ENCODE measurements around the gene MAP3K12.

MAP3K12 gene

GRCh38 chr12:53506881-53507602, 7.8 kb upstream of the MAP3K12 start, which contains the start of gene NPFF:
Gene NPFF, minus strand, starts transcription at chr12:53507484. Its CDS starts 10 bp downstream, at chr12:53507474.
- DNase-seq: no peak

GRCh38 chr12:53506450-53506785, 7.2 kb upstream of the MAP3K12 start:
- no peak for DNase-seq

- no peak for DNase-seq
Observed at GRCh38 chr12:53505555-53506449, 6.5 kb upstream of the MAP3K12 start.

- no peak for DNase-seq
Observed at GRCh38 chr12:53505086-53505485, 5.8 kb upstream of the MAP3K12 start.

GRCh38 chr12:53504004-53504920, 5.0 kb upstream of the MAP3K12 start:
- no peak for DNase-seq

GRCh38 chr12:53502983-53503728, 3.9 kb upstream of the MAP3K12 start:
- no peak for DNase-seq

- no peak for DNase-seq
Observed at GRCh38 chr12:53502331-53502730, 3.1 kb upstream of the MAP3K12 start.

GRCh38 chr12:53501615-53502181, 2.4 kb upstream of the MAP3K12 start:
- no peak for DNase-seq

- DNase-seq: peak; percentile 100
Observed at GRCh38 chr12:53500776-53501614, 1.7 kb upstream of the MAP3K12 start, which contains the start of gene TARBP2. Gene TARBP2, plus strand, starts transcription at chr12:53501283. Its CDS starts 126 bp downstream, at chr12:53501409.

GRCh38 chr12:53500142-53500775, 1.0 kb upstream of the MAP3K12 start:
- DNase-seq: peak; percentile 65

- DNase-seq: no peak
Observed at GRCh38 chr12:53498235-53498630, 1.0 kb downstream of the MAP3K12 start.

GRCh38 chr12:53497461-53497860, 1.8 kb downstream of the MAP3K12 start:
- no peak for DNase-seq

- DNase-seq: no peak
Observed at GRCh38 chr12:53496752-53497032, 2.6 kb downstream of the MAP3K12 start.

- DNase-seq: peak; percentile 66
Observed at GRCh38 chr12:53495903-53496751, 3.1 kb downstream of the MAP3K12 start.

GRCh38 chr12:53493610-53494391, 5.5 kb downstream of the MAP3K12 start:
- DNase-seq: no peak

GRCh38 chr12:53492830-53493609, 6.2 kb downstream of the MAP3K12 start:
- DNase-seq: peak; percentile 91

GRCh38 chr12:53492188-53492587, 7.1 kb downstream of the MAP3K12 start:
- DNase-seq: no peak
